22Rv1 (cell line): Measurements from ENCODE around the gene TSPAN31.

Experiments
- H3K27ac ChIP-seq: fragments of 450-650 bp; 2 replicates; pipeline ENCODE4 v1.5.1; 2017
- CTCF ChIP-seq: fragments of 450-650 bp; IDR thresholded peaks from 2 replicates; pipeline ENCODE4 v1.5.1; 2017; ENCODE audit warnings: mild to moderate bottlenecking
- ZFX ChIP-seq: fragments of 450-650 bp; IDR thresholded peaks from 2 replicates; pipeline ENCODE4 v1.6.1; 2017; ENCODE audit warnings: antibody characterized with exemption, borderline replicate concordance

Gene TSPAN31

GRCh38 chr12:57729321-57729844 lies 15.5 kb upstream of the TSPAN31 start:
- no peak for TF ChIP-seq CTCF
- TF ChIP-seq ZFX = no peak
- no peak overlapping the region for H3K27ac ChIP-seq

DNA sequence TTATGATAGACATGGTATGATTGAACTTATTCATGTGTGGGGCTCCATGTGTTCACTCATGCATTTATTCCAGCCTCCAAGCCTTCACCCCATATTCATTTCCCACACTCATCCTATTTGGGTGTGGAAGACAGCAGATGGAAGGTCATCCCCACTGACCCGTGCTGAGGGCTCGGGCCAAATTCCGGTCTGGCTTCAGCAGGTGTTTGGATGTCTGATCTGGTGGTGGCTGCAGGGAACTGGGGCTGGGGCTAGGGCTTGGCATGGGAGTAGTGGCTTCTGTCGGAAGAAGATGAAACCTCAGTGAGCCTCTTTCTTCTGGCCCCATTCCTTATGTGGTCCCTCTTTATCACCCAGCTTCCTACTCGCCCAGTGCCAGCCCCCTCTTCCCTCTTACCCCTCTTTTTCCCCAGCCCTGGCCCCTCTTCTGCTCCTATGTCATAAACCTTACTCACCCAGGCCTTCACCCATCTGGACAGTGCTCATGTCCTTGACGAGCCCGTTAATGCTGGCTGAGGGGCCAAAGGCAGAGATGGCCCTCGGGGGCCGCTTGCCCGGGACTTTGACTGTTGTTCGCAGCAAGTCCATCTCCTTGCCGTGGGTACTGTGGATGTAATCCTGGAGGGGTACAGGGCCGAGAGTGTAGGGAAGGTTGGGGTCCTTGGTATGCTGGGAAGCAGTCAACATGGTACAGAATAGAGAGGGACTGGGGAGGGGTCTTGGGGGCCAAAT lies 14.3 kb upstream of the TSPAN31 start:
- H3K27ac ChIP-seq = no peak overlapping the region
- TF ChIP-seq CTCF (no peak), ZFX (no peak)

GRCh38 chr12:57731411-57732080 lies 13.3 kb upstream of the TSPAN31 start:
- TF ChIP-seq ZFX = no peak
- no peak for TF ChIP-seq CTCF
- H3K27ac ChIP-seq = no peak overlapping the region

- TF ChIP-seq CTCF (no peak), ZFX (no peak)
- no peak overlapping the region for H3K27ac ChIP-seq
These were observed 12.6 kb upstream of the TSPAN31 start for GRCh38 chr12:57732270-57732669.

DNA sequence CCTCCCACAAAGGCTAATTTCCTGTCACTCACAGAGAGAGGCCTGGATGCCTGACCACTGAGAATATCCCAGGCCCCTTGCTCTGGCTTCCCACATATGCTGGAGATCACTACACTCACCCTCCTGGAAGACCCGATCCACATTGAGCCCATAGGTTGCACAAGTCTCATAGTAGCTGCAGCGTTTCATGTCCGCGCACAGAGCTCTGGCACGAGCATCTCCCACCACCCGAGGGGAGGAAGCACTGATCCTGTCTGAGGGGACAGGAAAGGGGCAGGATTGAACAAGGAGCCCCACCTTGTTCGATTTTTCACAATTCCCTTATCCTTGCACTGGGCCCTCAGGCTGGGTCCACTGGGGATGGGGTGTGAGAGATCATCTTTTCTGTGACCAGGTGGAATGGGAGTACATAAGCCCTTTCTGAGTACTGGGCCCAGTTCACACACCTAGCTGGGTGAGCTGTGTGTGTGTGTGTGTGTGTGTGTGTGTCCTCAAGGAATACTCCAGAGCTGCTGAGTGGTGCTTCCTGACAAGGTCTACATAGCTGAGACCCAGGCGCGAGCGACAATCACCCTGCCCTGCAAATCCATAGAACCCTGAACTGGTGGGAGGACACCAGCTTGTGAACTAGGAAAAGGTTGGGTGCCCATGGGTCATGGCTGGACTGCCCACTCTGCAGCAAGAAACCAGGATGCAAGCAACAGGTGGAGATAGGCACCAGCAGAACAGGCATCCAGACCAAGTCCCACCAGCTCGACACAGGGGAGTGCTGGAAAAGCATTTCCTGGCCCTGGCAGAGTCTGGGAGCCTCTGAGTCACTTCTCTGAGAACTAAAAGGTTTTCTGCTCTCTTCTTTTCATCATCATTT lies 11.9 kb upstream of the TSPAN31 start:
- H3K27ac ChIP-seq = no peak overlapping the region
- TF ChIP-seq CTCF (no peak), ZFX (no peak)

- no peak overlapping the region for H3K27ac ChIP-seq
- no peak for TF ChIP-seq CTCF
- no peak for TF ChIP-seq ZFX
These were observed 10.9 kb upstream of the TSPAN31 start for GRCh38 chr12:57733928-57734327.

DNA sequence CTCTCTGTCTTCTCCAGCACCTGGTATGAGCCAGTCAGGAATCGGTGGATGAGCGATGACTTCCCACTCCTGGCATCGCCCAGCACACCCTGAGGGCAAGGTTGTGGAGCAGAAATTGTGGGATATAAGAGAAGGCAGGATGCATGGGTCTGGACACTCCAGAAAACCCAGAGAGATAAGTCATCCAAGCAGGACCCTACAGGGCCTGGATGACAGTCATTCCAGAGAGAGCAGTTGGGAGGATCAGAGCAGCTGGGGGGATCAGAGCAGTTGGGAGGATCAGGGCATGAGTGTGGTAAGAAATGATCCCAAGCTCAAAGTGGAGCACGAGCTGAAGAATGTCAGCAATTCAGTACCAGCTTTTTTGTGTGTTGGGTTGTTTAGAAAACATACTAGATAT lies 10.2 kb upstream of the TSPAN31 start:
- H3K27ac ChIP-seq = no peak overlapping the region
- TF ChIP-seq ZFX = no peak
- TF ChIP-seq CTCF = no peak
